HuH-7.5 (cell line): ENCODE measurements around the gene CRYL1.

Source experiments
- DNase-seq: peaks from one replicate; pipeline ENCODE4 v3.0.0; 2011; ENCODE audit warnings: low spot score

CRYL1 gene

DNA sequence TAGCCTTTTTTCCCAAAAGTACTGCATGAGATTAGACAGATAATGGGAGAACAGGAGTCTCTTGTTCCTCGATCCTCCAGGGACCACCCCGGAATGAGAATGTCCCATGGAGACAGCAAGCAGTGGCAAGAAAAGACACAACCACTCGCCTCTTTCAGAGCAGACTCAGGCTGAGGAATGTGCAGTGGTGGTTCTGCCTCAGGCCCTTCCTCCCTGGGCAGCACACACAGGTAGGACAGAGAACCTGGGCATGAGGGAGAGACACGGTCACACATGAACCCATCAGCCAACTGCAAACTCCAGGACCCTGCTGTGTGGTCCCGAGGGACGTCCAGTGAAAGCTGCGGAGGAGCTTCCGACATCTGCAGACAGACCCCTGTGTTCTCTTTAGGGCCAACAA is 31.0 kb downstream of the CRYL1 start:
- no peak for DNase-seq

DNA sequence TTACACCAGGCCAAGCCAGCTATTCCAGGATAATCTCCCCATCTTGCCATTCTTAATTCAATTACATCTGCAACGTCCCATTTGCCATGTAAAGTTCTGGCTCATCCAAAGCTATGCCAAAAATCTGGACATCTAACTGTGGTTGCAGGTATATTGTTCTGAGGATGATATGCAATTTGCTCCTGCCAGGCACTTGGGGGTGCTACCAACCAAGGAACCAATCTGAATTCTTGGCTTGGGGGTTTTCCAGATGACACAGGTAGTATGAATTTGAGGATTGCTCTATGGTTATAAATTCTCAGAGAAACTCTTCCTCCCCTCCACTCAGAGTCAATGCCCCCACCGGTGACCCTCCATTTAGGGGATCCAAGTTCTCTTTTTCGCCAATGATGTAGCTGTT is 33.0 kb downstream of the CRYL1 start:
- peak; percentile 27 for DNase-seq

DNA sequence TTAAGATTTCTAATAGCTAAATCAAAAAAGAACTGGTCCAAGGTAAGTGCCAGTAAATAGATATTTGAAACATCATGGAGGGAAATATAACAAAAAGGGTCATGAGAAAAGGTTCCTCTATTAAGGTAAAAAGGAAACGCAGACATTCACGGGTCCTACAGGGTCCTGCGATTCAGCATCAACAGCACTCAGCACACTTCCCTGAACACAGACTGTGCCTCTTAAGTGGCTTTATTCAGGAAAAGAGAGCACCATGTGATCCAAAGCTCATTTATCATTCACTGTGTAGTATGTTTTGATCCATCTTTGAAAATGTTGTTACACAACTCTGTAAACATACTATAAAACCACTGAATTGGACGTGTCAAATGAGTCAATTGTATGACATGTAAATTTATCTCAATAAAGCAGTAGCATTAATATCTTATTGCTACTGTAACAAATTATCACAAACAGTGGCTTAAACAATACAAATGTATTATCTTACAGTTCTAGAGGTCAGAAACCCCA is 33.7 kb downstream of the CRYL1 start:
- DNase-seq = no peak

DNA sequence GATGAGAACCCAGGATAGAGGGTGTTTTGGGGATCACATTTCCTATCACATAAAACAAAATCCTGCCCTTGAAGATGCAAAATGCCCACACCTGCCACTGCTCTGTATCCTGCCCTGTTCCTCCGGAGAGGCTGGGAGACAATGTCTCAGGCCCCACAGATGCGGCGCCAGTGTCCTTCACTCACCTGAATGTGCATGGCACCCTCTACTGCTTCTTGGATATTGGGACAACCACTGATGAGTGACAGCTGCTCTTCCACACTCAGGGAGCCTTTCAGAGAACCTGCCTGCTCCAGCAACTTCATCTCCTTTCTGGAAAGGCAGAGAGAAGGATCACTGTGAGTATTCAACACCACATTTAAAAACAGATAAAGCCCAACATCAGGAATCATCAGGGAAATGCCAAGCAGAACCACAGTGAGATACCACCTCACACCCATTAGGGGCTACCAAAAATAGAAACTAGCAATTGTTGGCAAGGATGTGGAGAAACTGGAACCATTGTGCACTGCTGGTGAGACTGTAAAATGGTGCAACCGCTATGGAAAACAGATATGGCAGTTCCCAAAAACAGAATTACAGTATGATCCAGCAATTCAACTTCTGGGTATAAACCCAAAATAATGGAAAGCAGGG is 36.4 kb downstream of the CRYL1 start:
- DNase-seq = no peak

DNA sequence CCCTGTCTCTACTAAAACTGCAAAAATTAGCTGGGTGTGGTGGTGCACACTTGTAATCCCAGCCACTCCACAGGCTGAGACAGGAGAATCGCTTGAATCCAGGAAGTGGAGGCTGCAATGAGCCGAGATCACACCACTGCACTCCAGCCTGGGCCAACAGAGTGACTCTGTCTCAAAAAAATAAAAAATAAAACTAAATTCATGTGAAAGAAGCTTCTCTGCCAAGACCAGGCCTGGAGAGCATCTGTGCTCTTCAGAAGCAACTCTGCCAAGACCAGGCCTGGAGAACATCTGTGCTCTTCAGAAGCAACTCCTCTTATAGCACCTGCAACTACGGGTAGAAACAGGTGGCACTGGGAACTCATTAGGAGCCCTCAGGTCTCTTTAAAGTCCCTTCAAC is 37.7 kb downstream of the CRYL1 start:
- no peak for DNase-seq

DNA sequence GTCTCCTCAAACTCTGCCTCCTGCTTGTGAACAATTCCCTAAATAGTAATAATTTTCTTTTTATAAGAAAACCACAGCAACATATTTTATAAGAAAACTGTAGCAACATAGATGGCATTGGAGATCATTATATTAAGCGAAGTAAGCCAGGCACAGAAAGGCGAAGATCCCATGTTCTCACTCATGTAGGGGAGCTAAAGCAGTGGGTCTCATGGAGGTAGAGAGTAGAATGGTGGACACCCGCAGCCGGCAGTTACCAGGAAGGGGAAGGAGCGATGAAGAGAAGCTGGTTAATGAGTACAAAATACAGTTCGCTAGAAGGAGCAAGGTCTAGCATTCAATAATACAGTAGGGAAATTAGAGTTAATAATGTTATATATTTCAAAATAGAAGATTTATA is 42.9 kb downstream of the CRYL1 start:
- DNase-seq = no peak

DNA sequence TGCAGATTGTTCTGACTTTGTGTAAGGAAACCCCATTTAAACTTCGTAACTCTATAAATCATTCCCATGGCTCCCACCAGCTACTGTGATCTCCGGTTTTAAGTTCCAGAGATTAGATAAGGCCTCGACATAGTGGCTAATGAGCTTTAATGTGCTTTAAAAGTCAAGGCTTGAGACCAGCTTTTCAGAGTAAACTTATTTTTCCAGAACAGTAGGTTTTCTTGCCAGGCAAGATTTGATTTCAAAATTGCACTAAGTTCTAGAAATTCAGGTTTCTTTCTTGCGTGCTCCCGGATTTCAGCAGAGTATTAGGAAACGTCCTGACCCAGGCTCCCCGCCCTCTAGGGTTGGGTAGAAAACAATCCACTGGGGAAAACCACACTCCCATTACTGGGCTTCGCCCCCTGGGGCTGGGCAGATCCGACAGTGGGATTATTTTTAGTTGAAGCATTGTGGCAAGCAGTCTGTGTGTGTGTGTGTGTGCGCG is 43.3 kb downstream of the CRYL1 start:
- DNase-seq = no peak

DNA sequence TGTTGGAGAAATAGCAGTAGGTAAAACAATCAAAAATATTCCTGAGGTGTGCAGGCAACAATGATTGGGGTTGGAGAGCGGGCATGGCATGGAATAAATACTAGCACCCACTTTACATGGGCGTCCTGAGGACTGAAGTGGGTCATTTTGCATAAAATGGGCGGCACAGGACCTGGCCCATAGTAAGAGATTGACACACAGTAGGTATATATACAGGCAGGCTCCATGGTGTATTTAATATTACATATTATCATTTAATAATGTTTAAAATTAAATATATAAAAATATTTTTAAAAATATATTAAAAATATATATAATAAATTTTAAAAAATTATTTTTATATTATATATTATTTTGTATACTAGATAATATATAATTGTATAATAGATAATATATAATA is 48.3 kb downstream of the CRYL1 start:
- DNase-seq = no peak

DNA sequence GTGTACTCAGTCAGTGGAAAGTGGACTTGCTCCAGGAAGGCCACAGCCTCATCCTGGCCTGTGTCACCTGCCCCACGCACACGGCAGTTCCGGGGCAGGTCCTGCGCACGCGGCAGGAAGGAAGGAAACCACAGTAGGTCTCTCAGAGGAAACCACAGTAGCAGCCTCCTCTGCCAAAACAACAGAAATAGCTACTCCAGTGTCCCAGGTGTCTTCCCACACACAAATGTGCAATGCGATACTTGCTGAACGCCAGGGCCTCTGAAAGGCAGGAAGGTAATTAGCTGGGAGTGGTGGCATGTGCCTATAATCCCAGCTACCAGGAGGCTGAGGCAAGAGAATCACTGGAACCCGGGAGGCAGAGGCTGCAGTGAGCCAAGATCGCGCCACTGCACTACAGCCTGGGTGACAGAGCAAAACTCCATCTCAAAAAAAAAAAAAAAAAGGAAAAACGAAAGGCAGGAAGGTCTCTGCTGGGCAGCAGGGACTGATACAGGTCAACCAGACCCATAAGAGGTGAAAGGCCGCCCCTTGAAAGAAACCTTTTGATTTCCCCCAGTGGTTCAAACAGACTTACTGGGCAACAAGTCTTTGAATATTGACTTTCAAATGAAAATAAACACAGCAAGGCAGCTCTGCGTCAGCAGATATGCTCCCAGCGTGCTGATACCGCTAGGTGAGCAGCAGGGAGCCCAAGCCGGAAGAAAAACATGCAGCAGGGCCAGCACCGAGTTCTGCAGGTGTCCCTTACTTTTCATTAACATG is 49.5 kb downstream of the CRYL1 start:
- DNase-seq = peak; percentile 32

DNA sequence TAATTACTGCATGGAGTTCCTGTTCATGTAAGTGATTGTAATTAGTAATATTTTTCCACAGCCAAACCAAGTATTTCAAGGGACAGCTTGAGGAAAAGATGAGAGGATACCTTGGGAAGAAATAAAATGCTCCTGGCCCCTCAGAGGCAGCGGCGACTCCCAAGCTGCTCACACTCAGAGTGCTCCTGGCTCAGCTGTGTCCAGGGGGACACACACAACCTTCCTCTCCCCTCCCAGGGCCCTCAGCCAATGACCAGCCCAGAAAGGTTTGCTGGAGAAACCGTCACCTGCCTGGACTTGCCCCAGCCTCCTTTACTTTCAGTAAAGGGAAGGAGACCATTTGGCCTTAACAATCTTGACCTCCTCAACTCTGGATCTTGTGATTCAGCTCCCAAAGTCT is 51.1 kb downstream of the CRYL1 start:
- no peak for DNase-seq

DNA sequence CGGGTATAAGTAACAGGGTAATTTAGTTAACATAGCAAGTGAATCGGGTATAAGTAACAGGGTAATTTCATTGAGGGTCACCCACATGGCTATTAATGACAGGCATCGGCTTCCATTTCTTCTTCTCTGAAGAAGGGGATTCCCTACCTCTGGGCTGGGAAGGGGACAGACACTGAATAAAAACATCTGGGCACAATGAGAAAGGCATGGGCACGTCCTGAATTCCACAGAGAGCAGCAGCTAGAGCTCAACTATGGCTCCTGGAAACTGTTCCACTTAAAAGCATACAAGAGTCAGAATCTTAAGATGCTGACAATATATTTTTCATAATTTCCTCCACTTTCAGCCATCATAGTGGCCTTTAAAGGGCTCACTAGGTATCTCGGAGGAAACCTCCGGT is 51.8 kb downstream of the CRYL1 start:
- no peak for DNase-seq

DNA sequence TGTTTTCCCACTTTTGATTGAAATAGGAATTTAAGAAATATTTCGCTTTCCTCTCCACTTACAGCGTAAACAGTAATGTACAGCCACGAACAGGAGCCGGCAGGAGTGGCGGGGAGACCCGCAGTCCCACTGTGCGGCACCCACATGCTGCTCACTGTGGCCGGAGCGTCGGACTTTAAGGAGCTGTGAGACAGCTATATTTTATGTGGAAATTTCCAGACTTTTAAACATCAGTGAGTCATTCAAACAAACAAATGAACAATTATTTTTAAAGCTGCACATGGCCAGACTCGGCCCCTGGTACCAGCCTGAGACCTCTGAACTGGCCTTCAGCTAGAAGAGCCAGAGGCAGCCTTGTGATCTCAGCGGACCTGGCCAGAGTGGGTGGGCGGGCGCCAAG is 52.5 kb downstream of the CRYL1 start:
- DNase-seq = no peak

DNA sequence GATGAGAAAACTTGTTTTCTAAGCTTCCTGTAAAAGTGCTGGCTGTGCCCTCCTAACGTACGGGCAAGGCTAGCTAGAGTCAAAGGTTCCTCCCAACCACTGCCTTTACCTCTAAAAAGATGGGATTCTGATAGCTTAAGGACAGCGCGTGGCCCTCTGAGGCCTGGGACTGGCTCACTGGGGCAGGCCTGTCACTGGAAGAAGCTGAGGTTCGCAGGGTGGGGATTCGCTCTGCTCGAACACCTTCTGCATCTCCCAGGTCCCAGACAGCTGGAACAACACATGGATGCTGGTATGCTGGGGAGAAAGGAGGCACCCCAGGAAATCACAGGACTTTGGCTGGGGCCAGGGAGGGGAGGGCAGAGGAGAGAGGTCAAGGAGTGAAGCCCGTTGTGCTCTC is 53.1 kb downstream of the CRYL1 start:
- no peak for DNase-seq

DNA sequence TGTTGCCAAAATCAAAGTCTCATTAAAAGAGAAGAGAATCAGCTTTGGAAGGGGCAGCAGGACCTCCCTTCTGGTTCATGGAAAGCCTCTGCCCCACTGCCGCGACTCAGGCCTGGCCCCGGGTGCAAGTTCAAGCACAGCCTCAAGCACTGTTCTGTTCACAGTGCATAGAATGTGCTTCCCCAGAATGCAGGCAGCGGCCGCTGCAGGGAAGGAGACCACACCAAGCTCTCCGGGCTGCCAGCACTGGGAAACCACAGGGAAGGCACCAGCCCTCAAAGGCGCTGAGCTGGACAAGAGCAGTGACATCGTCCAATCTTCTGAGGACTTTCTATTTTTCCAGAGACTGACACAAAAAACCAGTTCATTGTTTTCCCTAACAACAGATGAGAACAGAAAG is 55.5 kb downstream of the CRYL1 start:
- DNase-seq = no peak

DNA sequence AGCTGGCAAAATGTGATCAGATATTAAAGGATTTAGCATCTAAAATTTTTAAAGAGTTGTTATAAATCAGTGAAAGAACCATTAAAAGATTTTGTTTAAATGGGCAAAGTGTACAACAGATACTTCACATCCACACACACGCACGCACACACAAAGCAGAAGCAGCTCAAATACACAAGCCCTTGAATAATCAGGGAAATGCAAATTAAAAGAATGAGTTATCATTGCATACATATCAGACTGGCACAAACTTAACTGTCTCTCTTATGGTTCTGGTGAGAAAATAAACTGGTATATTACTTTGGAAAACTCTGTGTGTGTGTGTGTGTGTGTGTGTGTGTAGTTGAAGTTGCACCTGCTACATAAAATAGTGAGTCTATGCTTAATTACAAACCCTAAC is 59.3 kb downstream of the CRYL1 start:
- no peak for DNase-seq

DNA sequence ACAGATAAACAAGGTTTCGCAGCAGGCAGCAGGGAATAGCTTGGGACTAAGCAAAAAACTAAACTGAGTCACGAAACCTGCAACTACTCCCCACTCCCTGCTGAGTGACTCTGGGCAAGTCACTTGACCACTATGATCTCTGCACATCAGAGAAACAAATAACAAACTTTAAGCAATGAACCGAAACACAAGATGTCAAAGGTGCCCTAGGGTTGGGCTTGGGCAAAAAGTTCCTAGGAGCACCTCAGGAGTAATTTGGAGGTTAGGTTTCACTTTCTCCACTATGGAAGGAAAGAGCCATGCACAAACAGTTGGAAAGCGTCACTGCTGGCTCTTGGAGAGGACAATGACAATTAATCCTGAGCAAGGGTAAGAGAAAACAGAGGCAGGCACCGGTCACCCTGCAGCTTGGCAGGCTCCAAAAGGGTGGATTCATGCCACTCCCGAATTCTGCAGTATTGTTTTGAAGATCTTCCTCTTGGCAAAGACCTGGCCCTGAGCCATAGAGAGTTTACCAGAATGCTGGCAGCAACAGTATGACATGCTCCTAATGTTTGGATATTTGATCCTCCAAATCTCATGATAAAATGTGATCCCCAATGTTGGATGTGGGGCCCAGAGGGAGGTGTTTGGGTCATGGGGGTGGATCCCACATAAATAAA is 60.3 kb downstream of the CRYL1 start:
- no peak for DNase-seq

DNA sequence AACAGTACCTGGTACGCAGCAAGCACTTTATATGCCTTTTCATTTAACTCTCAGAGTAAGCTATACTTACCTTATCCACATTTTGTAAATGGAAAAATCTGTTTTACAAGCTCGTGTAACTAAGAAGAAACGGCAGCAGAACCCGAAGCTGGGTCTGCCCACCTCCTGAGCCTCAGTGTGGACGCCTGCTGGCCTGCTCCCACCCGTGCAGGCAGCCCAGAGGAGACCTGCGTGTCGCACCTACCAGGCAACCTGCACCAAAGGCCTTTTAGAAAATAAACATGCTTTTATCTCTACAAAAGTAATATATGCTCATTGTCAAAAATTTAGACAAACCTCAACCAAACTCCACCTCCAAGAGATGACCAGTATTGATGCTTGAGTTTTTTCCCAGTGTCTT is 62.7 kb downstream of the CRYL1 start:
- DNase-seq = no peak

DNA sequence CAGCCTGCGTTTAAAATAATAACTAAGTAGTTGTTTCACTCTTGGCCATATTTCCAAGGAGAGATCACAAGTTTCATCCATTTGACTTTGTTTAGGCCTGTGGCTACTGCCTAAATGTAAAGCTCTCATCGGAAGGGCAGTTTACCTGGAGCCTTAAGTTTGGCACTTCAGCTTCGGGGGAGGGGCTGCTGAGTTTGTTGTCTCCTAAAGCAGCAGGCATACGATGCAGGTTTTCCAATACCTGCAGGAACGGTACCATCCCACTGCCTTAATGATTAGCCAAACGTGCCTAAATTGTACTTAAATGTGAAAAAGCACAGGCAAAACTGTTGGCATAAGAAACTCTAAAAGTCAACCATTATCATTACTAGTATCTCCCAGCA is 63.1 kb downstream of the CRYL1 start:
- DNase-seq = no peak

DNA sequence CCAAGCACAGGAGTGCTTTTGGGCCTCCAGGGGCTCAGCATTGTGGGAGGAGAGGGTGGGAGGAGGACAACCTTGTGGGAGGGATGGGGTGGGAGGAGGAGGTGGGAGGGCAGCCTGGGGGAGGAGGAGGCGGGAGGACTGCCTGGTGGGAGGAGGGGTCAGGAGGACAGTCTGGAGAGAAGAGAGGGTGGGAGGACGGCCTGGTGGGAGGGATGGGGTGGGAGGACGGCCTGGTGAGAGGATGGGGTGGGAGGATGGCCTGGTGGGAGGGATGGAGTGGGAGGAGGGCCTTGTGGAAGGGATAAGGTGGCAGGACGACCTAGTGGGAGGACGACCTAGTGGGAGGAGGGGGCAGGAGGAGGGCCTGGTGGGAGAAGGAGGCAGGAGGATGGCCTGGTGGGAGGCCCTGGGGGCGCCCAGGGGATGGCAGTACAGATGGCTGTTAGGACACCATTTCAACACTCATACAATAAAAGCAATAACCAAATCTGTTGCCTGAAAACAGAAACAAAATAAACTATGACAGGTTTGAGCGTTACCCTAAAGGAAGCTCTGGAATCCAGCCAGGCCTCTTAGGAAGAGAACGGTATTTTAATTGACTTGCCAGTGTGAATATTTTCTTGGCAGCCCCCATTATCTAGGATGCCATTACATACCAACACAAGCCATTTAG is 63.7 kb downstream of the CRYL1 start:
- no peak for DNase-seq

DNA sequence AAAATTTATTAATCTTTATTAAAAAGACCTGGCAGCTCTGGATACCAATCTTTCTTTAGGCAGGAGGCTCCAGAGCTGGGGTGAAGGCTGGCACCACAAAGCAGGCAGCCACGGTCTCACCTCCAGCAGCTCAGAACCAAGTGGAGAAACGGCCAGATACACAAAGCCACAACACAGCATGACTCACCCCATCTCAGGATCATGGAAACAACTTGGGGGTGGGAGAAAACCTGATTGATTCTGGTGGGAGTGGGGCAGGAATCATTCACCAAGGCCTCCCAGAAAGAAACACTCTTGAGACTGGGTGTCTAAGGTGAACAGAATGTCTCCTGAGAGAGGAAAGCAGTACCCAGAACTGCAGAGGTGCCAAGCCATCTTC is 64.2 kb downstream of the CRYL1 start:
- DNase-seq = no peak

DNA sequence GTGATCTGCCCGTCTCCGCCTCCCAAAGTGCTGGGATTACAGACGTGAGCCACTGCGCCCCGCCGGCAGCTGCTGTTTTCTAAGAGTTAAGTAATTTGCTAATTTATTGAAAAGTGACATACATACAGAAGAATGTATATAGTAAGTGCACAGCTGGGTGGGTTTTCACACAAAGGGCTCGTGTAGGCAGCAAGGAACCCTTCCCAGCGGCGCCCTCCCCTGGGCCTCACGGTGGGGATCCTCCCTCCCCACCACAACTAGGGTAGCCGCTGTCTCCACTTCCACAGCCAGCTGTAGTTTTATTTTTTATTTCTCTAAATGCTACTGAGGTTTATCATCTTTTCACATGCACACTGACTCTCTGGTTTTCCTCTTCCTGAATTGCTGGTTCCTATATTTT is 64.9 kb downstream of the CRYL1 start:
- DNase-seq = no peak

DNA sequence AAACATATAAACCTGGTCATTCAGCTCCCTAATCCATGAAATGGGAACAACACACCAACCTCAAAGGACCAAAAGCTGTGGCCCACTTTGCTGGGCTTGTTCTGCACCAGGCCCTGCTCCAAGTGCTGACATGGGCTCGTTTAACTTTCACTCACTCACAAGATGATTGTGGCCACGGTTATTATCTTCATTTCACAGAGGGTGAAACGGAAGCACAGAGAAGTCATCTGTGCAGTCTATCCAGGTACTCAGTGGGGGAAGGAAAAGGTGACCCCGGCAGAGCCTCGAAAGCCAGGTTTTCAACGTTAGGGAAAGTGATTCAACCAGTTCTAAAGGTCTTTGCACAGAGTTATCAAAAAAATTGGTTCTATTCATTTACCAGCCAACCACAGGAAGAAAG is 68.0 kb downstream of the CRYL1 start:
- no peak for DNase-seq

DNA sequence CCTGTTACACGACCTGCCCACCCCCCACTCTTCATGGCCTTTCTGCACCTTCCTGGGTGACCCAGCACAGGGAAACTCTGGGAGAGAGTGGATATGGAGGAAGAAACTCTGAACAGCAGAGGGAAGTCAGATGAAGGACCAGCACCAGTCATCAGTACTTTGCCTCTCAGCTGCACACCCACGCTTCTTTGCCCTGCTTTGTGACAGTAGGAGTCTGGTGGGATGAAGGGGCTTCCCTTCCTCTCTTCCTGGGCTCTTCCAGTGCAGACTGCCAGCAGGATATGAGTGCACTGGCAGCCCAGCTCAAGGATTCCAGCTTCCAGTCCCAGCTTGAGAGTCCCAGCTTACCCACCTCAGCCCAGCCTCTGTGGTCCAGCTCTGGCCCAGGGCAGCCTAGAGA is 68.9 kb downstream of the CRYL1 start:
- DNase-seq = no peak
